Heart left ventricle (tissue), 16 donors: ENCODE data around the gene PSMD11. TPM values are rescaled to one million over a fixed set of nuclear protein-coding genes. Genes with fewer than 3 reads are reported as not detected.

Source experiments
- ATAC-seq, 4 donors: fragments of 200-7000 bp; cut with Tn5 transposase; one replicate each; pipeline ENCODE4 v1.9.1; 2020 to 2022; ENCODE audit warnings: moderate library complexity in 4 of 4, mild to moderate bottlenecking in 3 of 4, moderate number of reproducible peaks in 1 of 4
- DNase-seq, 5 donors: peaks; one replicate each; pipeline ENCODE4 v3.0.0-alpha.2; 2020
- H3K27ac ChIP-seq, 12 donors: fragments of 200-600 bp; sonication (generic) in 4 of 12; one replicate each; pipeline versions ENCODE4 v1.5.0 to v1.8.0; 2016 to 2022; ENCODE audit warnings: mild to moderate bottlenecking in 2 of 12
- H3K27me3 ChIP-seq, 9 donors: fragments of 200-600 bp; sonication (generic) in 2 of 9; one replicate each; pipeline versions ENCODE4 v1.5.1 to v1.8.0; 2016 to 2022; ENCODE audit warnings: mild to moderate bottlenecking in 3 of 9
- H3K36me3 ChIP-seq, 9 donors: fragments of 200-600 bp; sonication (generic) in 2 of 9; one replicate each; pipeline versions ENCODE4 v1.5.0 to v1.8.0; 2018 to 2022; ENCODE audit warnings: mild to moderate bottlenecking in 2 of 9
- H3K4me1 ChIP-seq, 12 donors: fragments of 200-600 bp; sonication (generic) in 4 of 12; one replicate each; pipeline versions ENCODE4 v1.5.0 to v1.8.0; 2016 to 2022; ENCODE audit warnings: mild to moderate bottlenecking in 3 of 12
- H3K4me3 ChIP-seq, 12 donors: fragments of 200-600 bp; sonication (generic) in 4 of 12; one replicate each; pipeline versions ENCODE4 v1.5.0 to v1.8.0; 2017 to 2022; ENCODE audit warnings: mild to moderate bottlenecking in 9 of 12, moderate library complexity in 4 of 12
- H3K9me3 ChIP-seq, 12 donors: fragments of 200-600 bp; sonication (generic) in 4 of 12; one replicate each; pipeline versions ENCODE4 v1.5.0 to v1.8.0; 2016 to 2022; ENCODE audit warnings: mild to moderate bottlenecking in 1 of 12
- CTCF ChIP-seq, 12 donors: fragments of 200-600 bp; sonication (generic) in 4 of 12; IDR thresholded peaks; one replicate each; pipeline versions ENCODE4 v1.5.0 to v1.8.0; 2018 to 2022; ENCODE audit warnings: antibody characterized with exemption in 12 of 12, mild to moderate bottlenecking in 5 of 12
- POLR2A ChIP-seq, 2 donors: fragments of 450-650 bp; IDR thresholded peaks; one replicate each; pipeline ENCODE4 v1.6.1; 2017; ENCODE audit warnings: antibody characterized with exemption in 2 of 2, mild to moderate bottlenecking in 2 of 2, moderate library complexity in 2 of 2
- WGBS, 4 donors: extraction: QIAGEN DNeasy Blood & Tissue Kit in 2 of 4; methylation state at CpG; one replicate each; pipeline versions ENCODE4 v1.1.5 to v1.1.7; 2013 to 2018; 5-methylcytosine and 5-hydroxymethylcytosine counted together
- intact Hi-C, 10 donors: fragments of 100-400 bp; cut with DNase I; formaldehyde crosslinking; loops; one replicate each; pipeline versions ENCODE4 v1.11.1 to v1.14.2; 2022
- polyA plus RNA-seq, 2 donors: library from polyadenylated mRNA; stranded (reverse); fragments of 200-250 nt; gene quantifications; one replicate each; pipeline ENCODE4 v1.2.3, GENCODE V29; 2013
- total RNA-seq, 9 donors: library from RNA; depleted of rRNA in 2 of 9; stranded (reverse); fragments of >200 nt in 2 of 9; fragmentation: NEBNext Ultra II Directional in 3 of 9; extraction: Animal tissue kit (Norgen Biotek cat#: 25700) in 3 of 9; gene quantifications; one replicate each; pipeline versions ENCODE4 v1.1.0 to v1.2.4, GENCODE V29; 2016 to 2023
- donor health status: ischemic (EF 13 %, LVEDD 7.1; RV severe dilation, severe dysfunction).
- donor health status: healthy with polysubstance abuse.
- donor health status: DM: no; HTN: yes; CAD: no.
- donor health status: DM: no; HTN: no; CAD: no.
- donor health status: ischemic (EF 25% LVEDD 6.9; RV normal size, moderate dysfunction).
- donor health status: ischemic (EF 25% LVEDD 5.7; RV mildly dilated, moderate dysfunction).
- donor health status: healthy.
- donor health status: DM: yes; HTN: yes; CAD: no.
- donor health status: ischemic (EF 35%, LVEDD 5.7; RV mildly dilated, moderate dysfunction).
- donor health status: nonischemic (EF 11% LVEDD 7.7; RV severe dilation, severe dysfunction).
- donor health status: DM: yes; HTN: yes; CAD: no.
- donor health status: PGD.
- donor health status: ischemic (EF 29% LVEDD 5.4; RV normal size, mild dysfunction).
- donor health status: nonischemic (EF 23%, LVEDD 6.1; RV moderate dilation, normal function).

Gene PSMD11
- total and polyA plus RNA-seq, 11 donors: 52.7 to 94.8 (median 72.8) TPM

GRCh38 chr17:32510466-32510865 lies 66.2 kb downstream of the PSMD11 start:
- Histone ChIP-seq H3K27me3 (no peaks in the 10 kb centered on the region), H3K36me3 (no peaks in the 10 kb centered on the region), H3K27ac (no peak overlapping the region), H3K9me3 (no peaks in the 10 kb centered on the region), H3K4me1 (peaks cover 0 to 11% (median 0%) of the 10 kb centered on the region in 12 donors), H3K4me3 (no peak overlapping the region)
- TF ChIP-seq CTCF (IDR thresholded peaks at IDR 0.05) (no peak), POLR2A (IDR thresholded peaks at IDR 0.05) (no peak)
- 78 to 87% (median 82%) methylated on average over 7 of the region's 7 CpGs for WGBS, 4 donors
- DNase-seq (no peak), ATAC-seq (no peak)
- intact Hi-C loops: no loop called here

- 86 to 94% (median 93%) methylated on average over 2 of the region's 2 CpGs for WGBS, 4 donors
- H3K4me1 ChIP-seq: peaks cover 0 to 19% (median 7%) of the 10 kb centered on the region in 12 donors
- DNase-seq: no peak
- no peak for ATAC-seq
- no peaks in the 10 kb centered on the region for H3K36me3 ChIP-seq
- H3K27me3 ChIP-seq: no peaks in the 10 kb centered on the region
- intact Hi-C loops: no loop called here
- H3K4me3 ChIP-seq: no peak overlapping the region
- no peak overlapping the region for H3K27ac ChIP-seq
- H3K9me3 ChIP-seq: no peaks in the 10 kb centered on the region
- TF ChIP-seq POLR2A (IDR thresholded peaks at IDR 0.05) (no peak), CTCF (IDR thresholded peaks at IDR 0.05) (no peak)
Observed at GRCh38 chr17:32512328-32512727, 68.0 kb downstream of the PSMD11 start.

- H3K4me3 ChIP-seq: no peak overlapping the region
- ATAC-seq: no peak
- no peak for DNase-seq
- WGBS, 4 donors: 83 to 93% (median 89%) methylated on average over 3 of the region's 3 CpGs
- H3K27ac ChIP-seq: no peak overlapping the region
- peaks cover 0 to under 1% (median 0%) of the 10 kb centered on the region in 9 donors for H3K27me3 ChIP-seq
- peaks cover 0 to 20% (median 7%) of the 10 kb centered on the region in 12 donors for H3K4me1 ChIP-seq
- H3K9me3 ChIP-seq: no peaks in the 10 kb centered on the region
- no peaks in the 10 kb centered on the region for H3K36me3 ChIP-seq
- TF ChIP-seq CTCF (IDR thresholded peaks at IDR 0.05): no peak
- TF ChIP-seq POLR2A (IDR thresholded peaks at IDR 0.05): no peak
- intact Hi-C loops: no loop called here
Observed at GRCh38 chr17:32513579-32513978, 69.3 kb downstream of the PSMD11 start.

GRCh38 chr17:32514606-32515005 lies 70.3 kb downstream of the PSMD11 start:
- ATAC-seq: no peak
- WGBS, 4 donors: 54 to 65% (median 61%) methylated on average over 4 of the region's 4 CpGs
- Histone ChIP-seq H3K4me1 (peaks cover under 1 to 27% (median 11%) of the 10 kb centered on the region in 12 donors), H3K36me3 (no peaks in the 10 kb centered on the region), H3K4me3 (no peak overlapping the region), H3K9me3 (no peaks in the 10 kb centered on the region), H3K27ac (no peak overlapping the region), H3K27me3 (peaks cover 0 to 4% (median 0%) of the 10 kb centered on the region in 9 donors)
- TF ChIP-seq CTCF (IDR thresholded peaks at IDR 0.05): no peak
- no peak for TF ChIP-seq POLR2A (IDR thresholded peaks at IDR 0.05)
- DNase-seq: no peak
- intact Hi-C loops: no loop called here
